HL-60/S4 (cell line): Measurements from ENCODE around the gene WDR72.
"Not testable (repeated sequence)": the region's sequence is repeated elsewhere in the genome, so short reads cannot be mapped to it uniquely, and the experiment has no call there.

Experiments used
- in situ Hi-C: fragments of 300-500 bp; cut with MboI; formaldehyde crosslinking; loops from 2 replicates; pipeline ENCODE4 v1.14.3; 2022; ENCODE audit warnings: low sequenced_read_pairs

WDR72 gene

GRCh38 chr15:53759411-53759931 is at the start of gene WDR72:
Gene WDR72, minus strand, starts transcription at chr15:53759663. Its CDS starts 26,514 bp downstream, at chr15:53733149.
- in situ Hi-C loops: no loop called here

GRCh38 chr15:53808058-53808706 is 48.7 kb upstream of the WDR72 start:
- in situ Hi-C loops: no loop called here

- in situ Hi-C loops: no loop called here
Measured at GRCh38 chr15:53807501-53807900, 48.0 kb upstream of the WDR72 start.

GRCh38 chr15:53802672-53803071 is 43.2 kb upstream of the WDR72 start:
- in situ Hi-C loops: no loop called here

GRCh38 chr15:53791581-53791980 is 32.1 kb upstream of the WDR72 start:
- in situ Hi-C loops: no loop called here

GRCh38 chr15:53789654-53790375 is 30.4 kb upstream of the WDR72 start:
- in situ Hi-C loops: no loop called here

DNA sequence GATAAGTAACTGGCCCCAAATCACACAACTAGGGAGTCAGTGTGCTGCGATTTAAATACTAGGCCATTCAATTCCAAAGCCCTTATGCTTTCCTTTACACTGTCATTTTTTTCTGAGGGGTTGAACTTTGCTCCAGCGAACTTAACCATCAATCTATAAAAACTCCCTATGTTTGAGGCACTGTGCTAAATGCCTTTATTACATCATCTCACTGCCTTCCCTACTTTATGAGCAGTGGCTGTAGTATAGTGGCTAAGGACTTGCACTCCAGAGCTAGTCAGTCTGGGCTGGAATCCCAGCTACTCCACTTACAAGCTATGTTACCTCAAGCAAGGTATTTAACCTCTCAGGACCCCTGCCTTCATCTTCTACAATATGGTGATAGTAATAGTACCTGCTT is 26.9 kb upstream of the WDR72 start:
- in situ Hi-C loops: no loop called here

- in situ Hi-C loops: not testable (repeated sequence)
Measured at GRCh38 chr15:53785241-53785640, 25.8 kb upstream of the WDR72 start.

DNA sequence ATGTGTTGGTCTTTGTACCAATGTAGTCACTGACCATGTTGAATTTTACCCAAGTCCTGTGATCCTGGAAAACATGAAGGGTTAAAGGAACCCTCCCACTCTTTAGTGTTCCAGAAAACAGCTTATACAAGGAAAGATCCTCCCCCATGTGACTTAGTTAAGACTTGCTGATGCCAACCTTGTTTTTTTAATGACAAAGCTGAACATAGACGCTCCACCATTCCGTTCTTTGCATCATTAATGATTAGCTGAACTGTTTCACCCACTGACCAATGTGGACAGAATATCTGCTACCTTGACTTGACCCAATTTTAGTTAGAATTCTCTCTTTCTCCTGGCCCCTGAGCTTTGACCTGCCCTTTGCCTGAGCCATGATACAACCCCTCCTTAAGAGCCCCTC is 3.5 kb upstream of the WDR72 start:
- in situ Hi-C loops: no loop called here

- in situ Hi-C loops: no loop called here
Measured at GRCh38 chr15:53758412-53758811, 1.1 kb downstream of the WDR72 start.

DNA sequence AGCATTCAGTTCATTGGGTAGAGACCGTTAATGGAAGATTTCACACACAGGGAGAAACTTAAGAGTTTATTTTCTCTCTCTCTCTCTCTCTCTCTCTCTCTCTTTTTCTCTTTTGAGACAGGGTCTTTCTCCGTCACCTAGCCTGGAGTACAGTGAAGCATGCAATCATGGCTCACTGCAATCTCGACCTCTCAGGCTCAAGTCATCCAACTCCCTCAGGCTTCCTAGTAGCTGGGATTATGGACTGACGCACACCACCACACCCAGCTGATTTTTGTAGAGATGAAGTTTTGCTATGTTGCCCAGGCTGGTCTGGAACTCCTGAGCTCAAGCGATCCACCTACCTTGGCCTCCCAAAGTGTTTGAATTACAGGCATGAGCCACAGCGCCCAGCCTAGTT is 1.6 kb downstream of the WDR72 start:
- in situ Hi-C loops: no loop called here

DNA sequence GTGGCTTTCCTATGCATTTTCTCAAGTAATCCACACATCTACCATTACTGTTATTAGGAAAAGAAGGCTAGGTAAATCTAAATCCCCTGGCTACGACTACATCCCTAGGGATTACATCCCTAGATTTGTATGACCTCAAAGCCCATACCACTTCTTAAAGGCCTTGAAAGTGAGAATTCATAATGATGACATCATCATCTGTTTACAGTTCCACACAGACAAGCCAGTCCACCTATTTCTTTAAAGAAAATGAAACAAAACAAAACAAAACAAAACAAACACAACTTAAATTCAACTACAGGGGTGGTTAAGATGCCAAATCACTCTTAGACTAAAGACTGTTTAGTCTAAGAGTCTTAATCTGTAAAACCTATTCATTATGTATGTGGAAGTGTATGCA is 5.7 kb downstream of the WDR72 start:
- in situ Hi-C loops: no loop called here

DNA sequence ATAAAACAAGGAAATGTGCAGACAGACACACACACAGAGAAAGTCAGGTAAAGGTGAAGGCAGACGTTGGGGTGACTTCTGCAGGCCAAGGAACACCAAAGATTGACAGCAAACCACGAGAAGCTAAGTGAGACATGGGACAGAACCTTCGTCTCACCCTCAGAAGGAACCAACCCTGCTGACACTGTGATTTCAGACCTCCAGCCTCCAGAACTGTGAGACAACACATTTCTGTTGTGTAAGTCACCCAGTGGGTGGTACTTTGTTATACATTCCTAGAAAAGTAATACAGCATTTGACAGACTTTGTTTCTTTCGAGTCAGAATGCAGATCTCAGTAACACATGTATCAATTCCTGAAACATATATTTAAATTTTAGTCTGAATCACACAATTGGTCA is 7.1 kb downstream of the WDR72 start:
- in situ Hi-C loops: no loop called here

DNA sequence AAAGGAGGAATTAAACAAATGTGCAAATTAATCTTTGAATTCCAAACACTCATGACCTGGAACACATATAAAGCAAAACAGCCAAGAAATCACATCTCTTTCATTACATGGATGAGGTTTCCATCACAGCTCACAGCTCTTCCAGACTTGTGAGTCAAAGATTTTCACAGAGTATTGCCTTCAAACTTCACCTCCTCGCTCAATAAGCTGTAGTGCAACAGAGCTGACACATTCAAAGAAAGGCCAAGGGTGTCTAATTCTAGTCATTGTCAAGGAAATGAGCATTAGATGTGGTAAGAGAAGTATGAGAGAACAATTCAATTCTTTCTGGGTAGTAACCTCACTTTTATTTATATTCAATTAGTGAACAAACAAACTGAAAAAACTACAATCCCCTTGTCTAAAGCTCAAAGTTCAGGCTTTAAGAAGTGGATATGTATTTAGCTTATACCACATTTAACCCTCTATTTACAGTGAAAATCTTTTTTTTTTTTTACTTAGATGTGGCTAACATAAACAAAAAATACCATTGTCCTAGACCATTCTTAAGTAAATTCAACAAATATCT is 11.9 kb downstream of the WDR72 start:
- in situ Hi-C loops: no loop called here

DNA sequence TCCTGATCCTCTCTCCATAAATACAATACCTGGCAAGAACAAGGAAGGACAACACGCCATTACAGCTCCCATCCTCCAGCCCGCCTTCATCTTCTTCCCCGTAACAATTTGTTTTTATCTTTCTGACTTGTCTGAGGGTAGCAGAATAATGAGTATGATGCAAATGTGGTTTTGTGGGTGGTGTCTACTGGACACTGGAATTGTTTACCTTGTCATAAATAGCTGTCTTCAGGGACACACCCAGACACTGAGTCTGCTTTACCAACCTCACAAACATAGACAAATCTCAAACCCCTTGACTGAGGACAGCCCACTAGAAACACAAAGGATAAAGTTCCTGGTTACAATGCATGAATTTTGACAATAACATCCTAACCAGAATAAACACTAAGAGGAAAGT is 13.4 kb downstream of the WDR72 start:
- in situ Hi-C loops: no loop called here

- in situ Hi-C loops: no loop called here
Measured at GRCh38 chr15:53739651-53740050, 19.8 kb downstream of the WDR72 start.

DNA sequence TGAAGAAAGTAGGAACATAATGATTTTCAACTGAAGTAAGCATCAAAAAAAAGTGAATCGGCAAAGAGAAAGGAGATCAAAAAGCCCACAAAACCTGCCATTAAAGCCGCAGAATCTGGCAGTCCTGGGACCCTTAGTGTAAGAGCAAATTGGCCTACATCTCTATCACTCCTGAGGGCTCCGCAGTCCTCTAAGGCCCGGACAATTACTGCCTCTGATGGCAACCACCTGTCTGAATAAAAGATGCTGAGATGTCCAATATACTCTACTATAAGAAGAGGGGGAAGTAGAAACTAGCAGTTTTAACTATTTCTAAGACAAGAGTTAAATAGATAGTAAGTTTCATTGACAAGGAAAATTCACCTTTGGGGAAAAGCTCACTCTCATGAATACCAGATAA is 20.3 kb downstream of the WDR72 start:
- in situ Hi-C loops: no loop called here

GRCh38 chr15:53721334-53722087 is 38.0 kb downstream of the WDR72 start:
- in situ Hi-C loops: no loop called here

- in situ Hi-C loops: no loop called here
Measured at GRCh38 chr15:53716909-53717876, 42.3 kb downstream of the WDR72 start.

DNA sequence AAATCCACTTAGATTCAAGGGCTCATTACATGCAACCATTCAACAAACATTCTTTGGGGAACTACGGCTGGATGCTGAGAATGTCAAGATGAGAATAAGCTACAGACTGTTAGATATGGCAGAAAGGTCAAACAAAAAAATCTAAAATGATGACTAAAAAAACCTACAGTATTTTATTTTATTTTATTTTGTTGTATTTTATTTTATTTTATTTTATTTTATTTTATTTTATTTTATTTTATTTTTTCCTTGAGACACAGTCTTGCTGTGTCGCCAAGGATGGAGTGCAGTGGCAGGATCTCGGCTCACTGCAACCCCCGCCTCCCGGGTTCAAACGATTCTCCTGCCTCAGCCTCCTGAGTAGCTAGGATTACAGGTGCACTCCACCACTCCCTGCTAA is 46.2 kb downstream of the WDR72 start:
- in situ Hi-C loops: no loop called here
